ENCODE results near the gene HOXB3.

HOXB3 gene

GRCh38 chr17:48591255-48592056 is 1.4 kb upstream of the HOXB3 start:
- no peak for TF ChIP-seq CTCF (IDR thresholded peaks at IDR 0.05)
- no peak for DNase-seq (ENCODE audit: low spot score)
- no peak overlapping the region for H3K4me3 ChIP-seq
- H3K27ac ChIP-seq, result no peak overlapping the region

GRCh38 chr17:48590607-48591161 is 643 bp upstream of the HOXB3 start:
- no peak overlapping the region for H3K4me3 ChIP-seq

GRCh38 chr17:48589060-48589830 is 796 bp downstream of the HOXB3 start:
- no peak overlapping the region for H3K27ac ChIP-seq
- no peak for TF ChIP-seq CTCF (IDR thresholded peaks at IDR 0.05)
- no peak for DNase-seq (ENCODE audit: low spot score)
- H3K4me3 ChIP-seq, result no peak overlapping the region

More at GRCh38 chr17:48590607-48591161, 643 bp upstream of the HOXB3 start:
- DNase-seq (ENCODE audit: low spot score), result no peak
- TF ChIP-seq CTCF (IDR thresholded peaks at IDR 0.05), result no peak
- H3K27ac ChIP-seq, result no peak overlapping the region

GRCh38 chr17:48588528-48588927 is 1.5 kb downstream of the HOXB3 start:
- no peak for TF ChIP-seq CTCF (IDR thresholded peaks at IDR 0.05)

GRCh38 chr17:48588074-48588415 is 2.0 kb downstream of the HOXB3 start:
- DNase-seq (ENCODE audit: low spot score), result no peak
- Histone ChIP-seq H3K27ac (peak overlapping the region in 1 of 2 donors; percentile 31), H3K4me3 (no peak overlapping the region)
- no peak for TF ChIP-seq CTCF (IDR thresholded peaks at IDR 0.05)

More at GRCh38 chr17:48588528-48588927, 1.5 kb downstream of the HOXB3 start:
- no peak for DNase-seq (ENCODE audit: low spot score)
- Histone ChIP-seq H3K4me3 (no peak overlapping the region), H3K27ac (no peak overlapping the region)

- TF ChIP-seq CTCF (IDR thresholded peaks at IDR 0.05), result no peak
- H3K4me3 ChIP-seq, result no peak overlapping the region
- peak overlapping the region in 1 of 2 donors; percentile 43 for H3K27ac ChIP-seq
- no peak for DNase-seq (ENCODE audit: low spot score)
Measured at GRCh38 chr17:48587276-48588073, 2.6 kb downstream of the HOXB3 start.
